ENCODE results near the gene SYPL2.

- TF ChIP-seq CTCF (IDR thresholded peaks at IDR 0.05) (no peak), EZH2phosphoT487 (IDR thresholded peaks at IDR 0.05) (no peak)
These were observed 57.4 kb downstream of the SYPL2 start for GRCh38 chr1:109523706-109524105.

Data from neural progenitor cell (in vitro differentiated cells).